Hepatocyte (in vitro differentiated cells): ENCODE data around the gene SSPN. TPM values are rescaled to one million over a fixed set of nuclear protein-coding genes. Genes with fewer than 3 reads are reported as not detected.

Source experiments
- DNase-seq: peaks from one replicate; pipeline ENCODE4 v3.0.0-alpha.2; 2016; ENCODE audit warnings: low spot score
- H2AFZ ChIP-seq: fragments of 200-600 bp; sonication (generic); 2 replicates; pipeline ENCODE4 v1.6.0; 2016; ENCODE audit warnings: antibody characterized with exemption, mild to moderate bottlenecking
- H3K27ac ChIP-seq: fragments of 200-600 bp; sonication (generic); 2 replicates; pipeline ENCODE4 v1.5.1; 2016; ENCODE audit warnings: mild to moderate bottlenecking
- H3K27me3 ChIP-seq: fragments of 200-600 bp; sonication (generic); 2 replicates; pipeline ENCODE4 v1.6.1; 2016
- H3K36me3 ChIP-seq: fragments of 200-600 bp; sonication (generic); replicated peaks from 2 replicates; pipeline ENCODE4 v1.5.1; 2016; ENCODE audit warnings: low read depth; ENCODE audit not compliant: insufficient read depth
- H3K4me1 ChIP-seq: fragments of 200-600 bp; sonication (generic); 2 replicates; pipeline ENCODE4 v1.5.1; 2016; ENCODE audit warnings: mild to moderate bottlenecking, moderate library complexity; ENCODE audit not compliant: insufficient read depth
- H3K4me2 ChIP-seq: fragments of 200-600 bp; sonication (generic); 2 replicates; pipeline ENCODE4 v1.6.0; 2016
- H3K4me3 ChIP-seq: fragments of 200-600 bp; sonication (generic); 2 replicates; pipeline ENCODE4 v1.5.1; 2016; ENCODE audit warnings: mild to moderate bottlenecking
- H3K79me2 ChIP-seq: fragments of 200-600 bp; sonication (generic); 2 replicates; pipeline ENCODE4 v1.6.0; 2017; ENCODE audit warnings: mild to moderate bottlenecking
- H3K9me2 ChIP-seq: fragments of 200-600 bp; sonication (generic); replicated peaks from 2 replicates; pipeline ENCODE4 v1.6.0; 2017; ENCODE audit warnings: mild to moderate bottlenecking; ENCODE audit not compliant: insufficient read depth
- H3K9me3 ChIP-seq: fragments of 200-600 bp; sonication (generic); 2 replicates; pipeline ENCODE4 v1.5.1; 2016; ENCODE audit warnings: low read depth, mild to moderate bottlenecking
- H4K20me1 ChIP-seq: fragments of 200-600 bp; sonication (generic); 2 replicates; pipeline ENCODE4 v1.6.0; 2016; ENCODE audit warnings: mild to moderate bottlenecking; ENCODE audit not compliant: insufficient read depth, poor library complexity, severe bottlenecking
- CTCF ChIP-seq: fragments of 200-600 bp; sonication (generic); IDR thresholded peaks from 2 replicates; pipeline ENCODE4 v1.5.1; 2016; ENCODE audit warnings: antibody characterized with exemption, mild to moderate bottlenecking; ENCODE audit not compliant: poor library complexity
- EZH2 ChIP-seq: fragments of 200-600 bp; sonication (generic); IDR thresholded peaks from 2 replicates; pipeline ENCODE4 v1.6.1; 2016; ENCODE audit warnings: antibody characterized with exemption, mild to moderate bottlenecking, borderline replicate concordance
- EZH2phosphoT487 ChIP-seq: fragments of 200-600 bp; sonication (generic); IDR thresholded peaks from one replicate; pipeline ENCODE4 v1.6.1; 2018; ENCODE audit warnings: antibody characterized with exemption, mild to moderate bottlenecking, low read depth, moderate library complexity; ENCODE audit not compliant: unreplicated experiment, severe bottlenecking
- WGBS: methylation state at CpG from one replicate; pipeline ENCODE4 v1.1.6; 2016; ENCODE audit warnings: low lambda C conversion rate; ENCODE audit errors: missing lambda C conversion rate; 5-methylcytosine and 5-hydroxymethylcytosine counted together
- polyA plus RNA-seq: library from polyadenylated mRNA; unstranded; fragments of >200 nt; fragmentation: Nextera tagmentation; extraction: Ambion mirVana; gene quantifications from 2 replicates; pipeline ENCODE4 v1.2.1, GENCODE V29; 2016
- total RNA-seq: library from RNA; depleted of rRNA; stranded (reverse); fragments of >200 nt; gene quantifications from 2 replicates; pipeline ENCODE4 v1.2.3, GENCODE V29; 2014

Gene SSPN
- 4.1 and 12.5 TPM in 2 replicates for total RNA-seq
- 1.7 and 2.3 TPM in 2 replicates for polyA plus RNA-seq

DNA sequence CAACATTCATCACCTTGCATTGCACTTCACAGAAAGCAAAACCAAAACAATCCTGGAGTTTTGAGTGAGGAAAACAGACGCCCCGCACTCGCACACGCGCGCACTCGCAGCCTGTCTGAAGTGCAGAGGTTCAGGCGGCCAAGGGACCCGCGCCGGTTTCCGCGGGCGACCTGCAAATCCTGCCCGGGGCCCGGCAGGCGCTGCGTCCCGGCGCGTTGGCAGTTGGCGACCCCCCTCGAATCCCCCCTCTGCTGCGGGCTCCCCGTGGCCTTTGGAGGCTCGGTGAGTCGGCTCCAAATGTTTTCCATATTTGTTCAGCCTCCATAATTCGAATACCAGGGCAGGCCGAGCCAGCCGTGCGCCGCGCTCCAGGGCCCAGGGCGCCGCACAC, at the start of gene SSPN:
Gene SSPN, plus strand, starts transcription at position 324 of the 391 bp plus-strand sequence. CDS start 100 bp downstream, outside the sequence.
- no peaks in the 10 kb centered on the region for H4K20me1 ChIP-seq
- under 1% methylated on average over 35 of the region's 35 CpGs for WGBS
- TF ChIP-seq EZH2 (no peak), CTCF (no peak), EZH2phosphoT487 (no peak)
- peak within 1 kb of the TSS; percentile 68 for H3K4me3 ChIP-seq
- H3K27ac ChIP-seq, result peak within 1 kb of the TSS; percentile 69
- H3K79me2 ChIP-seq, result no peaks in the 10 kb centered on the region
- no peaks in the 10 kb centered on the region for H3K9me3 ChIP-seq
- DNase-seq, result peak; percentile 69
- no peaks in the 10 kb centered on the region for H3K9me2 ChIP-seq
- H3K4me1 ChIP-seq, result peaks cover 5% of the 10 kb centered on the region
- peak within 1 kb of the TSS; percentile 94 for H2AFZ ChIP-seq
- H3K4me2 ChIP-seq, result peak within 1 kb of the TSS; percentile 95
- no peaks in the 10 kb centered on the region for H3K36me3 ChIP-seq
- H3K27me3 ChIP-seq, result peaks cover 2% of the 10 kb centered on the region

GRCh38 chr12:26148291-26148690, 47.1 kb upstream of the SSPN start:
- H3K27me3 ChIP-seq, result no peaks in the 10 kb centered on the region
- no peaks in the 10 kb centered on the region for H3K36me3 ChIP-seq
- no peak for DNase-seq
- no peak overlapping the region for H3K27ac ChIP-seq
- no peaks in the 10 kb centered on the region for H3K9me2 ChIP-seq
- no peaks in the 10 kb centered on the region for H3K9me3 ChIP-seq
- H3K79me2 ChIP-seq, result no peaks in the 10 kb centered on the region
- no peak overlapping the region for H2AFZ ChIP-seq
- no peak for TF ChIP-seq CTCF
- TF ChIP-seq EZH2phosphoT487, result no peak
- no peak for TF ChIP-seq EZH2
- H3K4me2 ChIP-seq, result no peak overlapping the region
- peaks cover 6% of the 10 kb centered on the region for H3K4me1 ChIP-seq
- no peaks in the 10 kb centered on the region for H4K20me1 ChIP-seq
- no peak overlapping the region for H3K4me3 ChIP-seq
- 69% methylated on average over 7 of the region's 7 CpGs for WGBS

GRCh38 chr12:26149968-26150500, 45.3 kb upstream of the SSPN start:
- Histone ChIP-seq H2AFZ (no peak overlapping the region), H3K79me2 (no peaks in the 10 kb centered on the region), H3K36me3 (no peaks in the 10 kb centered on the region), H3K27me3 (no peaks in the 10 kb centered on the region), H3K9me2 (no peaks in the 10 kb centered on the region), H4K20me1 (no peaks in the 10 kb centered on the region), H3K27ac (no peak overlapping the region), H3K4me3 (no peak overlapping the region), H3K4me2 (no peak overlapping the region), H3K4me1 (peaks cover 11% of the 10 kb centered on the region), H3K9me3 (no peaks in the 10 kb centered on the region)
- 67% methylated on average over 5 of the region's 5 CpGs for WGBS
- no peak for DNase-seq
- TF ChIP-seq CTCF (no peak), EZH2 (no peak), EZH2phosphoT487 (no peak)
